ENCODE measurements around the gene ADGRG6.
"Not testable (repeated sequence)": the region's sequence is repeated elsewhere in the genome, so short reads cannot be mapped to it uniquely, and the experiment has no call there.

Gene ADGRG6

DNA sequence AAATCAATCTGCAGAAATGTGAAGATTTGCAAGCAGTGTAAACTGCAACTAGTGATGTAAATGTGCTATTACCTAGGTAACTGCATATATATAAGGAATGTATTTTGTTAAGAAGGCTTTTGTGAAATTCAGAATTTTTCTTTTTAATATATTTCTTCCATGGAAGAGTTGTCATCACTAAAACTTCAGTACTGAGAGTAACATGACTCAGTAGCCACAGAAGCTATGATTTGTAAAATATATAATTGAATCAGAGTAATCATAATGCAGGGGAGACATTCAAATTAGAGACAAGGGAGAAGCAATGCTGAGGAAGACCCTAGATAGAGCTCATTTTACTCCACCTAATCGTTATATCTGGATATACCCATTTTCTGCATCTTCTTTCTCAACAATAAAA lies 141.7 kb downstream of the ADGRG6 start:
- DNase-seq (ENCODE audit: insufficient read length, low spot score) (no peak), FAIRE-seq (no peak)
- no peak for TF ChIP-seq POLR2A (IDR thresholded peaks at IDR 0.05; ENCODE audit: low read depth, low read length)

DNA sequence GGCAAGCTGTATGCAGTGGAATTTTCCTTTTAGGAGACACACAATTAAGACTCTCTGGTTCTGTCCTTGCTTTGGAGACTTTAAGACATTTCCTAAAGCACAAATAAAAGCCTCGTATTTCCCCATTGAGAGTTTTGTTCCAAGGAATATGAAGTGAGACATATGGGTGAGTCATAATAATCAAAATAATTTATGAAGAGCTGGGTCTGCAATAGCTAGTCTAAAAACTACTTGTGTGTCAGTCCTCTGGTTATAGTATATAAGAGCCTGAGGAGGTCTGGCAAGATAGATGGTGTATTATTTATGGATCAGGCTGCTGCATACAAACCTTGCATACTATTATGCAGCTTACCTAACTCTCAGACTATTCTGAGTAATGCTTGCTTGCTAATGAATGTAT lies 142.6 kb downstream of the ADGRG6 start:
- no peak for FAIRE-seq
- no peak for TF ChIP-seq POLR2A (IDR thresholded peaks at IDR 0.05; ENCODE audit: low read depth, low read length)
- no peak for DNase-seq (ENCODE audit: insufficient read length, low spot score)

DNA sequence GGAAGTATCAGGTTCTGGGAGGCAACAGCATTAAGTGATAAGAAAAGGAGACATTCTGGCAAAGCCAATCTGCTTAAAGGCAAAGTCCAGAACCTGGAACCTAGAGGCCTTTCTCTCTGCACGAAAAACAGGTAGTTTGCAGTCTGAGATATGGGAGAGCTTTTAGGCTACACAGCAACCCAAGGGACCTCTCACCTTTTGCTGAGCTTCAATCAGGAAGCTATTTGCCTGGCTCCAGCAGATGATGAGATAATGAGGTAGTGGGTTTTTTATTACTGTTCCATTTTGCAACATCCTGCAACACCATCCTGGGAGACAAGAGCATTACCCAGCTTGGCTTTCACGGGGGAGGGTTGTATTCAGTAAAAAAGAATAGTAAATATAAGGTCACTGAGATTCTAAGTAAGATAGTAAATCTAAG lies 143.1 kb downstream of the ADGRG6 start:
- FAIRE-seq (no peak), DNase-seq (ENCODE audit: insufficient read length, low spot score) (no peak)
- no peak for TF ChIP-seq POLR2A (IDR thresholded peaks at IDR 0.05; ENCODE audit: low read depth, low read length)

DNA sequence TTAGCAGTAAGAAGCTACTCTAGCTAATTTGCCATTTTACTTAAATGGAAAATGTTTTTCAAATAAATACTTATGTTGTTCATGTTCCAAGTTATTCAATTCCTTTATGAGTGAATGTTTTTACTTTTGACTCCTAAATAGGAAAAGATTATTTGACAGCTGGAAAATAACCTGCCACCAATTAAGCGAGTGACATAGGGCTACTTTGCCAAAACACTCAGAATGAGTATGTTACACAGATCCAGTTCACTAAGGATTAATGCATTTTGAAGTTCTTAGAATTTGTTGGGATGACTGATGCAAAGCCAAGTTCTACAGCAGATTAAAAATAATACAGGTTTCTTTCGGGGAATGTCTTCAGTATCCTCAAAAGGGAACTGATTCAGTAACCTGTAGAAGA lies 144.4 kb downstream of the ADGRG6 start:
- TF ChIP-seq POLR2A (IDR thresholded peaks at IDR 0.05; ENCODE audit: low read depth, low read length) = no peak
- FAIRE-seq (no peak), DNase-seq (ENCODE audit: insufficient read length, low spot score) (no peak)

DNA sequence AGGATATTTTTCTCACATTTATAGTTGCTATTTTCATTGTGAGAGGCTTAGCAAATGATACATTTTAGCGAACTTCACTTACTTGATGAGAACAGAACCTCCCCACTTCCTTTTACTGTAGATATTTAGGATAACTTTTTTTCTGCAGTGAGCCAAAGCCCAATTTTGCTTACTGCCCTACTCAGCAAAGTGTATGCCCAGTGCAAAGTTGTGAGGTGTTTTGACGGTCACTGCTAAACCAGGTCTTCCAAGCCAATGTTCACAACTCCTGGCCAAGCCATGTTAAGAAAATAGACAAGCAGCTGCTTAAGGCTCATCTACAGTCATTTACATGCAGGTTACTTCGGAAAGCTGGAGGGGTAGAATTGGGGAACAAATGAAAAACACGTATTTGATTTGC lies 144.8 kb downstream of the ADGRG6 start:
- FAIRE-seq (no peak), DNase-seq (ENCODE audit: insufficient read length, low spot score) (no peak)
- no peak for TF ChIP-seq POLR2A (IDR thresholded peaks at IDR 0.05; ENCODE audit: low read depth, low read length)

DNA sequence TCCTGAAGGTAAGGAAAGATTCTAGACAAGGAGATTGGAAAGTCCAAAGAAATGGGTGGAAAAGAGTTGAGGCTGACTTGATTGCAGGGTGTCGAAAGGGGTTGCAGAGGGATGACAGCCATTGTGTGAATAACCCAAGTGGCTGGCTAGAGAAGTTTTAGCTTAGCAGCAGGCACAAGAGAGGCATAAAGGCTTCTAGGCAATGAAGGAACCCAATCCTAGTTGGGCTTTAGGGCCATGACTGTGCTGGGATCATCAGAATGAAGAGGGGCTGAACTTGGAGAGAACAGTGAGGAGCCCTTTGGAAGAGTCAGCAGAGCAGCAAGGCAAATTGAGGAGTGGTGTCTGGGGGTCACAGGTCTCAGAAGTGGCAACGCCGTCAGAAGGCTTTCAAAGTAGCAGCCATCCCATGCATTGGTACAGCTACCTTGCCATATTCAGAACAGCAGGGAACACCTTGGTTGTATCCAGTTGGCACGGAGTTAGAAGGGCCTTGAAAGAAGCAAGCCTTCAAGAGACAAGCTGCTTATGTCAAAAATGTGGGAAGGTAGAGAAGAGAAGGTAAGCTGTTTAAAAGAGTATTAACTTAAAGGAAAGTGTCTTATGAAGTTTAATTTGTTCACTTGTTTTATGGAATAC lies 146.4 kb downstream of the ADGRG6 start:
- FAIRE-seq = no peak
- DNase-seq (ENCODE audit: insufficient read length, low spot score) = no peak
- no peak for TF ChIP-seq POLR2A (IDR thresholded peaks at IDR 0.05; ENCODE audit: low read depth, low read length)

DNA sequence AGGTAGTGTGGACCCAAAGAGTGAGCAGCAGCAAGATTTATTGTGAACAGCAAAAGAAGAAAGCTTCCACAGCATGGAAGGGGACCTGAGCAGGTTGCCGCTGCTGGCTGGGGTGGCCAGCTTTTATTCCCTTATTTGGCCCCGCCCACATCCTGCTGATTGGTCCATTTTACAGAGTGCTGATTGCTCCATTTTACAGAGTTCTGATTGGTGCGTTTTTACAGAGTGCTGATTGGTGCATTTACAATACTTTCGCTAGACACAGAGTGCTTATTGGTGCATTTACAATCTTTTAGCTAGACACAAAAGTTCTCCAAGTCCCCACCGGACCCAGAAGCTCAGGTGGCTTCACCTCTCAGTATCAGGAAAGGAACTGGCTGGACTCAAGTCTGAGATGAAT lies 149.0 kb downstream of the ADGRG6 start:
- not testable (repeated sequence) for FAIRE-seq; DNase-seq (ENCODE audit: insufficient read length, low spot score)

DNA sequence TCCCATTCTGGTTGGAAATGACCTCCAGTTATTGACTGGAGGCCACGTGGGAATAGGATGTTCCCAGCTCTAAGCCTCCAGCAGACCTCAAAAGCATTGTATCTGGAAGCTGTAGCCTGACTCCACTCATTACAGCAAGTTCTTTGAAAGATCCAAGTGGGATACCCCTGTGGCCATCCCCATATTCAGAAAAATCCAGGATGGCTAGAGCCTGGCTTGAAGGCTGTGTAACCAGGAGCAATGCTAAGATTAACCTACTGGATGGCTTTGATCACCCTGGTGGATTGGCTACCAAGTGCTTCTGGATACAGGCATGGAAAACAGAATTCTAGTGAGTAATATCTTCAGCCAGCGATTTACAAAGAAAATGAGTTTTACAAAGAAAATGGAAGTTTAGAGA lies 151.2 kb downstream of the ADGRG6 start:
- no peak for TF ChIP-seq POLR2A (IDR thresholded peaks at IDR 0.05; ENCODE audit: low read depth, low read length)
- FAIRE-seq (no peak), DNase-seq (ENCODE audit: insufficient read length, low spot score) (no peak)

DNA sequence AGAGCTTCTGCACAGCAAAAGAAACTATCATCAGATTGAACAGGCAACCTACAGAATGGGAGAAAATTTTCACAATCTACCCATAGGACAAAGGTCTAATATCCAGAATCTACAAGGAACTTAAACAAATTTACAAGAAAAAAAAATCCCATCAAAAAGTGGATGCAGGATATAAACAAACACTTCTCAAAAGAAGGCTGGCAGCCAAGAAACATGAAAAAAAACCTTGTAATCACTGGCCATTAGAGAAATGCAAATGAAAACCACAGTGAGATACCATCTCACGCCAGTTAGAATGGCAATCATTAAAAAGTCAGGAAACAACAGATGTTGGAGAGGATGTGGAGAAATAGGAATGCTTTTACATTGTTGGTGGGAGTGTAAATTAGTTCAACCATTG lies 152.4 kb downstream of the ADGRG6 start:
- FAIRE-seq; DNase-seq (ENCODE audit: insufficient read length, low spot score): not testable (repeated sequence)

DNA sequence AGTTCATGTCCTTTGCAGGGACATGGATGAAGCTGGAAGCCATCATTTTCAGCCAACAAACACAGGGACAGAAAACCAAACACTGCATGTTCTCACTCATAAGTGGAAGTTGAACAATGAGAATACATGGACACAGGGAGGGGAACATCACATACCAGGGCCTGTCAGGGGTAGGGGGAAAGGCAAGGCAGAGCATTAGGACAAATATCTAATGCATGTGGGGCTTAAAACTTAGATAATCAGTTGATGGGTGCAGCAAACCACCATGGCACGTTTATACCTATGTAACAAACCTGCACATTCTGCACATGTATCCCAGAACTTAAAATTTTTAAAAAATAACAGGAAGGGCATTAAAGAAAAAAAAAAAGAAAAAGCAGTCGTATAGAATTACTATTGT lies 153.0 kb downstream of the ADGRG6 start:
- DNase-seq (ENCODE audit: insufficient read length, low spot score); FAIRE-seq: not testable (repeated sequence)

DNA sequence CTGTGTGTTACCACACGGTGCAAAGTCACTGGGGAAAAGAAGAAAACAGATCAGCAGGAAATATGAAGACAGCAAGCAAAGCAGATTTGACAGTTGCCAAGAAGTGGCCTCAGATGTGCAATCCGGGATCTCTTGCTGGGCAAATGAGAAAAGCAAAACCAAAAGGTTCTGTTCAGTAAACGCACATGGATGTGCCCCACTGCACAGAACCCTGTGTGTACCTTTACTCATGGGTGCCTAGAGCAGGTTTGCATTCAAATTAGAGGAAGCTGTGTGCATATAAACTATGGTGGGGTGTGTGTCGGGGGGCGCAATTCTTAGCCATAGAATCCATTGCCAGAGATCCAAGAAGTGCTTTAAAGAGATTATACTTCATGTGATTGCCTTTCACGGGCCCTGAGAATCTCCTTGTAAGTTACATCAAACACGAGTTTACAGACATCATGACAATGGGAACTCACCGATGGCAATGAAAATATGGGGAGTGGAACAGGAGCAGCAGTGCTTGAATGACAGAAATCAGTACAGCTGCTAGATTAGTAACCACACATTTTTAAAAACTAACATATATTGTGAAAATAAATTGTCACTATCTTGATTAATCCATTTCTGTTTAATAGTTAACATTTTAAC lies 154.3 kb downstream of the ADGRG6 start:
- no peak for TF ChIP-seq POLR2A (IDR thresholded peaks at IDR 0.05; ENCODE audit: low read depth, low read length)
- DNase-seq (ENCODE audit: insufficient read length, low spot score) (no peak), FAIRE-seq (no peak)

DNA sequence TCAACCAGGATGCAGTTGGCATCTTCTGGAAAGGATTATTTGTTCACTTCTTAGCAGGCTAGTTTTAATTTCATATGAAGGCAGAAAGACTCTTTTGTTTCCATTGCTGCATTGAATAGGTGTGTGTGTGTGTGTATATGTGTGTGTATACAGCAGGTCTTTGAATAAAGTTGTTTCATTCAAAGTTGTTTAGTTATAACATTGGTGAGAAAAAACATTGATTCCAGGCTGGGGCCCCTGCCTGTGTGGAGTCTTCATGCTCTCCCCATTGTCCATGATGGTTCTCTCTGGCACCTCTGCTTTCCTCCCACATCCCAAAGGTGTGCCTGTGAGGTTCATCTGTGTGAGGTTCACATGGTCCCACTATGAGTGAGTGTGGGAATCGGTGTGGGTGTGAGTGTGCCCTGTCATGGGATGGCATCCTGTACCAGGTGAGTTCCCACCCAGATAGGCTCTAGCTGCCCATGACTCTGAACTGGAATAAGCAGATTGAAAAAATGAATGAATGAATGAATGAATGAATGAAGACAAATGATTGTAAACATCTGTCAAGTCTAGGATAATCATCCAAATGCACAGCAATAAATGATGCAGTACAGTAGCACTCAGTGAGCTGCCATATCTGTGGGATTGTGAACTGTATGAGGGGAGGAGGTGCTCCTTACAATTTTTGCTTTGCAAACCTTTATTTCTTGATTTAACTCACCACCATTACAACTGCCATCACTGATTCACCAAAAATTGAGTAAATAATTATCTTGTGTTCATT lies 156.0 kb downstream of the ADGRG6 start:
- DNase-seq (ENCODE audit: insufficient read length, low spot score) (no peak), FAIRE-seq (no peak)
- TF ChIP-seq POLR2A (IDR thresholded peaks at IDR 0.05; ENCODE audit: low read depth, low read length) = no peak

DNA sequence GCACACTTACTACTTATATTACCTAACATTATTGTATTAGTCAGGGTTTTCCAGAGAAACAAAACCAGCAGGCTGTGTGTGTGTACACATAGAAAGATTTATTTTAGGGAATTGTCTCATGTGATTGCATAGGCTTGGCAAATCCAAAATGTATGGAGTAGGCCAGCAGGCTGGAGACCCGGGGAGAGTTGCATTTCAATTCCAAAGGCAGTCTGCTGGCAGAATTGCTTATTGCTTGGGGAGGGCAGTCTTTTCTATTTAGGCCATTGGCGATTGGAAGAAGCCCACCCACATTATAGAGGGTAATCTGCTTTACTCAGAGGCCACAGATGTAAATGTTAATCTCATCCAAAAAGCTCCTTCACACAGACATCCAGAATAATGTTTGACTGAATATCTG lies 157.0 kb downstream of the ADGRG6 start:
- TF ChIP-seq POLR2A (IDR thresholded peaks at IDR 0.05; ENCODE audit: low read depth, low read length) = no peak
- no peak for DNase-seq (ENCODE audit: insufficient read length, low spot score)
- FAIRE-seq = no peak

DNA sequence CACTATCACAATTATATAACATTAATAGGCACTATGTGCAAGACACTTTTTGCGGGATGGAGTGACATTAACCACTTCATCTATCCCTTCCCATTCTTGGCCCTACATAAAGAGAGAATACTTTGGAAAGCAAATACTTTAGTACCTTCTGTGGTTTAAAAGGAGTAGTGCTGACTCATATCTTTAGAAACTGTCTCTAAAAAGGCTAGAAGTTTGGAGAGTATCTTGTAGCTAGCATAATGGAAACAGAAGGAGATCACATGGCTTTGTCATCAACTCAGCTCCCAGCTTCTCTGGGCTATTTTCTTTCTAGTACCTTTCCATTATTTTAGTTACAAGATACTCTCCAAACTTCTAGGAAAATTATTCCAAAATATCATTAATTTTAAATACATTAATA lies 157.5 kb downstream of the ADGRG6 start:
- FAIRE-seq = no peak
- TF ChIP-seq POLR2A (IDR thresholded peaks at IDR 0.05; ENCODE audit: low read depth, low read length) = no peak
- no peak for DNase-seq (ENCODE audit: insufficient read length, low spot score)

DNA sequence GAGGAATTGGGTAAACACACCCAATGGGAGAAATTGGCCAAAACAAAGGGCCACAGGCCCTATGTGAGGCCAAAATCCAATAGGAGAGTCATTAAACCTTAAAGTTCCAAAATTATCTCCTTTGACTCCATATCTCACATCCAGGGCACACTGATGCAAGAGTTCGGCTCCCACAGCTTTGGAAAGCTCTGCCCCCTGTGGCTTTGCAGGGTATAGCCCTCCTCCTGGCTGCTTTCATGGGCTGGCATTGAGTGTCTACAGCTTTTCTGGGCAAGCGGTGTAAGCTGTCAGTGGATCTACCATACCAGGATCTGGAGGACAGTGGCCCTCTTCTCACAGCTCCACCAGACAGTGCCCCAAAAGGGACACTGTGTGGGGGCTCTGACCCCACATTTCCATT lies 160.5 kb downstream of the ADGRG6 start:
- no peak for TF ChIP-seq POLR2A (IDR thresholded peaks at IDR 0.05; ENCODE audit: low read depth, low read length)
- DNase-seq (ENCODE audit: insufficient read length, low spot score) (no peak), FAIRE-seq (no peak)
